ENCODE measurements around the gene ATG16L1. TPM values are rescaled to one million over a fixed set of nuclear protein-coding genes. Genes with fewer than 3 reads are reported as not detected.

Gene ATG16L1
- total RNA-seq, 1 experiment from 2014 or later: 26.4 TPM

- no peaks in the 10 kb centered on the region for H3K9me3 Mint-ChIP-seq (ENCODE audit: unreplicated experiment)
- H3K27me3 Mint-ChIP-seq (ENCODE audit: insufficient read depth, unreplicated experiment): peaks cover 9% of the 10 kb centered on the region
- H3K4me3 Mint-ChIP-seq (ENCODE audit: unreplicated experiment): no peak overlapping the region
- ChIA-PET POLR2A (no interaction called here), CTCF (no interaction called here)
- no peak for DNase-seq (ENCODE audit: unreplicated experiment)
- no peaks in the 10 kb centered on the region for H3K36me3 Mint-ChIP-seq (ENCODE audit: insufficient read depth, unreplicated experiment)
- no TSS peak for BruUV-seq (replicated peaks)
- TF ChIP-seq CTCF (IDR thresholded peaks at IDR 0.05; ENCODE audit: unreplicated experiment): no peak
- no peaks in the 10 kb centered on the region for H3K4me1 Mint-ChIP-seq (ENCODE audit: insufficient read depth, unreplicated experiment)
- H3K27ac Mint-ChIP-seq (ENCODE audit: low read depth, unreplicated experiment): no peak overlapping the region
- intact Hi-C loops (cut with micrococcal nuclease): no loop called here
Measured at GRCh38 chr2:233219848-233220247, 31.6 kb upstream of the ATG16L1 start.

GRCh38 chr2:233221378-233222063, 30.0 kb upstream of the ATG16L1 start:
- no peak for TF ChIP-seq CTCF (IDR thresholded peaks at IDR 0.05; ENCODE audit: unreplicated experiment)
- no peak for DNase-seq (ENCODE audit: unreplicated experiment)
- intact Hi-C loops (cut with micrococcal nuclease): no loop called here
- H3K36me3 Mint-ChIP-seq (ENCODE audit: insufficient read depth, unreplicated experiment): no peaks in the 10 kb centered on the region
- POLR2A ChIA-PET: no interaction called here
- CTCF ChIA-PET: no interaction called here
- H3K27ac Mint-ChIP-seq (ENCODE audit: low read depth, unreplicated experiment): no peak overlapping the region
- H3K27me3 Mint-ChIP-seq (ENCODE audit: insufficient read depth, unreplicated experiment): peaks cover 9% of the 10 kb centered on the region
- no peaks in the 10 kb centered on the region for H3K4me1 Mint-ChIP-seq (ENCODE audit: insufficient read depth, unreplicated experiment)
- no peaks in the 10 kb centered on the region for H3K9me3 Mint-ChIP-seq (ENCODE audit: unreplicated experiment)
- no TSS peak for BruUV-seq (replicated peaks)
- no peak overlapping the region for H3K4me3 Mint-ChIP-seq (ENCODE audit: unreplicated experiment)

GRCh38 chr2:233223059-233223894, 28.2 kb upstream of the ATG16L1 start:
- intact Hi-C loops (cut with micrococcal nuclease): no loop called here
- ChIA-PET POLR2A (no interaction called here), CTCF (interaction anchor here (0.6 kb wide), 1 partner anchor 30 kb away, joined by 3 read pairs; no protein-coding TSS in a partner anchor)
- TF ChIP-seq CTCF (IDR thresholded peaks at IDR 0.05; ENCODE audit: unreplicated experiment): no peak
- no peak for DNase-seq (ENCODE audit: unreplicated experiment)
- Mint-ChIP-seq H3K9me3 (ENCODE audit: unreplicated experiment) (no peaks in the 10 kb centered on the region), H3K27me3 (ENCODE audit: insufficient read depth, unreplicated experiment) (peaks cover 9% of the 10 kb centered on the region), H3K4me3 (ENCODE audit: unreplicated experiment) (no peak overlapping the region), H3K36me3 (ENCODE audit: insufficient read depth, unreplicated experiment) (no peaks in the 10 kb centered on the region), H3K4me1 (ENCODE audit: insufficient read depth, unreplicated experiment) (no peaks in the 10 kb centered on the region), H3K27ac (ENCODE audit: low read depth, unreplicated experiment) (no peak overlapping the region)
- no TSS peak for BruUV-seq (replicated peaks)

GRCh38 chr2:233225230-233226068, 26.0 kb upstream of the ATG16L1 start:
- no peaks in the 10 kb centered on the region for H3K4me1 Mint-ChIP-seq (ENCODE audit: insufficient read depth, unreplicated experiment)
- no TSS peak for BruUV-seq (replicated peaks)
- ChIA-PET CTCF (no interaction called here), POLR2A (no interaction called here)
- H3K4me3 Mint-ChIP-seq (ENCODE audit: unreplicated experiment): no peak overlapping the region
- DNase-seq (ENCODE audit: unreplicated experiment): no peak
- no peak for TF ChIP-seq CTCF (IDR thresholded peaks at IDR 0.05; ENCODE audit: unreplicated experiment)
- intact Hi-C loops (cut with micrococcal nuclease): no loop called here
- H3K27me3 Mint-ChIP-seq (ENCODE audit: insufficient read depth, unreplicated experiment): peaks cover 9% of the 10 kb centered on the region
- no peaks in the 10 kb centered on the region for H3K9me3 Mint-ChIP-seq (ENCODE audit: unreplicated experiment)
- no peak overlapping the region for H3K27ac Mint-ChIP-seq (ENCODE audit: low read depth, unreplicated experiment)
- no peaks in the 10 kb centered on the region for H3K36me3 Mint-ChIP-seq (ENCODE audit: insufficient read depth, unreplicated experiment)

Data from MCF 10A (cell line).